HCT116 (cell line): ENCODE results near the gene CBFA2T2. TPM values are rescaled to one million over a fixed set of nuclear protein-coding genes. Genes with fewer than 3 reads are reported as not detected.

Source experiments
- ATAC-seq: fragments of 200-7000 bp; cut with Tn5 transposase; 2 replicates; pipeline ENCODE4 v1.9.1; 2020; ENCODE audit warnings: mild to moderate bottlenecking, moderate library complexity
- BruUV-seq: library from RNA; stranded (reverse); fragments of 400-500 nt; replicated peaks from 2 replicates; lab custom pipeline; 2021; lab: Mats Ljungman, UMichigan
- CTCF ChIA-PET: fragments of 300-600 bp; sonication (Branson Sonifier 250); formaldehyde crosslinking; loops from one replicate; lab custom pipeline; 2021; ENCODE audit warnings: antibody characterized with exemption; lab: Charles Lee
- POLR2A ChIA-PET: fragments of 300-600, 350-600 bp; sonication (Branson Sonifier 250); formaldehyde crosslinking; loops from one replicate; lab custom pipeline; 2021; ENCODE audit warnings: antibody characterized with exemption; lab: Charles Lee
- RAD21 ChIA-PET, 2 experiments: fragments of 300-600 bp; sonication (Branson Sonifier 250); formaldehyde crosslinking; loops; one replicate each; lab custom pipeline; 2023; ENCODE audit warnings: low total read pairs in 2 of 2; ENCODE audit not compliant: uncharacterized antibody in 2 of 2, unreplicated experiment in 2 of 2, low non-redundant PET in 1 of 2; lab: Charles Lee
- DNase-seq: peaks from one replicate; pipeline ENCODE4 v3.0.0-alpha.2; 2010; ENCODE audit warnings: low read depth, low spot score
- H2AFZ ChIP-seq: fragments of 200-600 bp; shearing (Covaris generic), sonication (generic); 2 replicates; pipeline ENCODE4 v1.6.1; 2017; ENCODE audit warnings: low read depth, mixed run types, mixed read lengths, antibody characterized with exemption, low read length; ENCODE audit not compliant: poor library complexity, severe bottlenecking
- H3K27ac ChIP-seq: 2 replicates; pipeline ENCODE4 v1.5.1; 2012; ENCODE audit warnings: low read depth, low read length
- H3K27me3 ChIP-seq: fragments of 200-600 bp; sonication (generic); 2 replicates; pipeline ENCODE4 v1.6.1; 2016; ENCODE audit warnings: mixed run types, low read length, mixed read lengths; ENCODE audit not compliant: insufficient read depth
- H3K36me3 ChIP-seq, 2 experiments: fragments of 200-500 bp in 1 of 2; fragments of 200-600 bp in 1 of 2; sonication (Bioruptor generic) in 1 of 2; sonication (generic) in 1 of 2; 2 replicates each; pipeline versions ENCODE4 v1.5.1 to v1.6.1; 2014 to 2016; ENCODE audit warnings: low read length in 2 of 2, inconsistent platforms in 1 of 2, mixed read lengths in 1 of 2, mixed run types in 1 of 2; ENCODE audit not compliant: insufficient read depth in 2 of 2, control insufficient read depth in 1 of 2
- H3K4me1 ChIP-seq, 2 experiments: fragments of 200-600 bp in 1 of 2; sonication (generic) in 1 of 2; 2 replicates each; pipeline versions ENCODE4 v1.5.1 to v1.6.1; 2012 to 2017; ENCODE audit warnings: low read length in 2 of 2, inconsistent platforms in 1 of 2, mild to moderate bottlenecking in 1 of 2, mixed read lengths in 1 of 2, mixed run types in 1 of 2, moderate library complexity in 1 of 2; ENCODE audit not compliant: insufficient read depth in 2 of 2, control insufficient read depth in 1 of 2
- H3K4me2 ChIP-seq: fragments of 200-600 bp; sonication (generic); 2 replicates; pipeline ENCODE4 v1.6.1; 2017; ENCODE audit warnings: mixed run types, low read length, mixed read lengths
- H3K4me3 ChIP-seq, 2 experiments: fragments of 200-600 bp in 1 of 2; sonication (generic) in 1 of 2; replicated peaks in 1 of 2; 2 replicates each; pipeline ENCODE4 v1.5.1; 2011 to 2016; ENCODE audit warnings: low read length in 2 of 2, control low read depth in 1 of 2, low read depth in 1 of 2, mild to moderate bottlenecking in 1 of 2, mixed read lengths in 1 of 2, mixed run types in 1 of 2
- H3K79me2 ChIP-seq: fragments of 200-600 bp; sonication (generic); 2 replicates; pipeline ENCODE4 v1.6.1; 2017; ENCODE audit warnings: mild to moderate bottlenecking, mixed run types, low read length, moderate library complexity, mixed read lengths; ENCODE audit not compliant: insufficient read depth
- H3K9ac ChIP-seq: fragments of 200-600 bp; sonication (generic); 2 replicates; pipeline ENCODE4 v1.6.1; 2016; ENCODE audit warnings: low read length, mixed read lengths
- H3K9me2 ChIP-seq: fragments of 200-600 bp; sonication (generic), shearing (Covaris generic); 2 replicates; pipeline ENCODE4 v1.6.1; 2017; ENCODE audit warnings: mixed run types, mild to moderate bottlenecking, moderate library complexity; ENCODE audit not compliant: insufficient read depth
- H3K9me3 ChIP-seq, 2 experiments: fragments of 200-500 bp in 1 of 2; fragments of 200-600 bp in 1 of 2; sonication (Bioruptor generic) in 1 of 2; sonication (generic) in 1 of 2; 2 replicates each; pipeline ENCODE4 v1.6.1; 2014 to 2017; ENCODE audit warnings: low read length in 2 of 2, mixed read lengths in 2 of 2, inconsistent platforms in 1 of 2, low read depth in 1 of 2, mild to moderate bottlenecking in 1 of 2, mixed run types in 1 of 2, moderate library complexity in 1 of 2; ENCODE audit not compliant: control insufficient read depth in 1 of 2, insufficient read depth in 1 of 2
- H4K20me1 ChIP-seq: fragments of 200-600 bp; sonication (generic), shearing (Covaris generic); 2 replicates; pipeline ENCODE4 v1.6.1; 2017; ENCODE audit warnings: mixed run types, mild to moderate bottlenecking, moderate library complexity; ENCODE audit not compliant: insufficient read depth
- CBX3 ChIP-seq: IDR thresholded peaks from 2 replicates; pipeline ENCODE4 v1.6.1; 2012; ENCODE audit warnings: low read depth
- CEBPB ChIP-seq: IDR thresholded peaks from 2 replicates; pipeline ENCODE4 v1.6.1; 2012; ENCODE audit warnings: low read depth
- EGR1 ChIP-seq: IDR thresholded peaks from 2 replicates; pipeline ENCODE4 v1.6.1; 2012; ENCODE audit warnings: low read depth
- ELF1 ChIP-seq: IDR thresholded peaks from 2 replicates; pipeline ENCODE4 v1.6.1; 2012; ENCODE audit warnings: low read depth, borderline replicate concordance
- EZH2 ChIP-seq: fragments of 200-600 bp; sonication (generic); IDR thresholded peaks from 2 replicates; pipeline ENCODE4 v1.6.1; 2017; ENCODE audit warnings: antibody characterized with exemption, mixed run types
- EZH2phosphoT487 ChIP-seq: fragments of 200-600 bp; IDR thresholded peaks from 2 replicates; pipeline ENCODE4 v1.6.1; 2018; ENCODE audit warnings: antibody characterized with exemption, borderline replicate concordance
- JUND ChIP-seq: IDR thresholded peaks from 2 replicates; pipeline ENCODE4 v1.6.1; 2012
- SIN3A ChIP-seq: IDR thresholded peaks from 2 replicates; pipeline ENCODE4 v1.6.1; 2012; ENCODE audit warnings: low read depth
- SP1 ChIP-seq: IDR thresholded peaks from 2 replicates; pipeline ENCODE4 v1.6.1; 2012; ENCODE audit warnings: low read depth
- SRF ChIP-seq: IDR thresholded peaks from 2 replicates; pipeline ENCODE4 v1.6.1; 2012; ENCODE audit warnings: low read depth
- TCF7L2 ChIP-seq: IDR thresholded peaks from 2 replicates; pipeline ENCODE4 v1.7.0; 2011; ENCODE audit warnings: borderline replicate concordance, inconsistent platforms; ENCODE audit not compliant: insufficient read depth, insufficient read length; ENCODE audit errors: extremely low read depth
- ZNF274 ChIP-seq: fragments of 200-500 bp; sonication (Bioruptor generic); IDR thresholded peaks from 2 replicates; pipeline ENCODE4 v1.6.1; 2014; ENCODE audit warnings: mild to moderate bottlenecking, low read depth, low read length, inconsistent platforms
- intact Hi-C: fragments of 100-400 bp; cut with micrococcal nuclease; formaldehyde crosslinking; loops from 2 replicates; pipeline ENCODE4 v1.10.0; 2022
- total RNA-seq: library from RNA; stranded (reverse); gene quantifications from one replicate; pipeline ENCODE4 v1.2.1, GENCODE V29; 2021; ENCODE audit not compliant: unreplicated experiment
- TF ChIP-seq, protein P1 (sequence below): IDR thresholded peaks from 2 replicates; pipeline ENCODE4 v1.6.1; 2012
- TF ChIP-seq, protein P2 (sequence below): IDR thresholded peaks from 2 replicates; pipeline ENCODE4 v1.6.1; 2012; ENCODE audit warnings: low read depth
- TF ChIP-seq, protein P3 (sequence below): IDR thresholded peaks from 2 replicates; pipeline ENCODE4 v1.6.1; 2012
- TF ChIP-seq, protein P4 (sequence below): IDR thresholded peaks from 2 replicates; pipeline ENCODE4 v1.6.1; 2011; ENCODE audit warnings: mild to moderate bottlenecking, low read length, moderate library complexity; ENCODE audit not compliant: insufficient replicate concordance; ENCODE audit errors: extremely low read depth

CBFA2T2 gene
- total RNA-seq, 1 experiment from 2014 or later: 8.0 TPM

DNA sequence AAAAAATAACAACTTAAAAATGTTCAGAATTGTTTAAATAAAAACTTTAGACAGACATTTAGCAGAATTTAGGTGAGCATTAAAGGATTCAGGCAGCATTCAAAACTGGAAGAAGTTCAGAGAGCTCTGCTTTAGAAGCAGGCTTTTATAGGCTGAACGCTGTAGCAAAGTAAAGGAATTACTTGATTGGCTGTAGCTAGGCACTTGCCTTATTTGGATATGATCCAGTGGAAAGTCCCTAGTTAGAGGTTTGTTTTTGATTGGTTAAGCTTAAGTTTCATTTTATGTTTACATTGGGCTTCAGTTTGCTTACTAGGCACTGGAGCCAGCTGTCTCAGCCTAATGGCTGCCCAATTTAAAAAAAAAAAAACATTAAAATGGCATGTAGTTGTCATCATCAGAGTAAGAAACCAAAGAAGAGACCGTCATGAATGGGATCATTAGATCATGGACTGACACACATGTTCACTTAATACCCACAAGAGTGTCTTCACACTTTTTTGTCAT is 65.1 kb downstream of the CBFA2T2 start:
- ChIA-PET CTCF (no interaction called here), RAD21 (no interaction called here), POLR2A (no interaction called here)
- H3K9me2 ChIP-seq: no peaks in the 10 kb centered on the region
- no peak overlapping the region for H3K27ac ChIP-seq
- peak overlapping the region; percentile 18 for H3K4me2 ChIP-seq
- DNase-seq: peak; percentile 24
- H3K79me2 ChIP-seq: no peaks in the 10 kb centered on the region
- H3K9ac ChIP-seq: no peak overlapping the region
- intact Hi-C loops: no loop called here
- no peak overlapping the region for H3K4me3 ChIP-seq
- no peak overlapping the region for H2AFZ ChIP-seq
- no TSS peak for BruUV-seq
- no peaks in the 10 kb centered on the region for H3K9me3 ChIP-seq
- H3K36me3 ChIP-seq: no peaks in the 10 kb centered on the region
- H3K27me3 ChIP-seq: no peaks in the 10 kb centered on the region
- H3K4me1 ChIP-seq: peaks cover 12 to 27% of the 10 kb centered on the region in 2 experiments
- TF ChIP-seq ELF1 (no peak), SRF (peak; percentile 76)
- H4K20me1 ChIP-seq: no peaks in the 10 kb centered on the region
- peak; percentile 44 for ATAC-seq

DNA sequence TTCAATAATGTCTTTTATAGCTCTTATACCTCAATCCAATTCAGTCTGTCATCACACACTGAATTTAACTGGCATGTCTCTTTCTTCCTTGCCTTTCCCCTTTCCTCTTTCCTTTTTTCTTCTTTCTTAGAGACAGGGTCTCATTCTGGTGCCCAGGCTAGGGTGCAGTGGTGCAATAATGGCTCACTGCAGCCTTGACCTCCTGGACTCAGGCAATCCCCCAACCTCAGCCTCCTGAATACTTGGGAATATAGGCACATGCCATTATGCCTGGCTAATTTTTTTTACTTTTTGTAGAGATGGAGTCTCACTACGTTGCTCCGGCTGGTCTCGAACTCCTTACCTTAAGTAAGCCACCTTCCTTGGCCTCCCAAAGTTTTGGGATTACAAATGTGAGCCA is 65.9 kb downstream of the CBFA2T2 start:
- no peak overlapping the region for H3K4me3 ChIP-seq
- peaks cover 12 to 26% of the 10 kb centered on the region in 2 experiments for H3K4me1 ChIP-seq
- H2AFZ ChIP-seq: no peak overlapping the region
- ATAC-seq (no peak), DNase-seq (no peak)
- POLR2A ChIA-PET: no interaction called here
- H3K79me2 ChIP-seq: no peaks in the 10 kb centered on the region
- H4K20me1 ChIP-seq: no peaks in the 10 kb centered on the region
- intact Hi-C loops: no loop called here
- no peak overlapping the region for H3K4me2 ChIP-seq
- CTCF ChIA-PET: no interaction called here
- H3K27me3 ChIP-seq: no peaks in the 10 kb centered on the region
- no peaks in the 10 kb centered on the region for H3K36me3 ChIP-seq
- BruUV-seq: no TSS peak
- H3K9ac ChIP-seq: no peak overlapping the region
- no peaks in the 10 kb centered on the region for H3K9me3 ChIP-seq
- no peak overlapping the region for H3K27ac ChIP-seq
- no peaks in the 10 kb centered on the region for H3K9me2 ChIP-seq
- RAD21 ChIA-PET: no interaction called here
- TF ChIP-seq SIN3A: no peak
- TF ChIP-seq EGR1: no peak
- TF ChIP-seq, protein P1, sequence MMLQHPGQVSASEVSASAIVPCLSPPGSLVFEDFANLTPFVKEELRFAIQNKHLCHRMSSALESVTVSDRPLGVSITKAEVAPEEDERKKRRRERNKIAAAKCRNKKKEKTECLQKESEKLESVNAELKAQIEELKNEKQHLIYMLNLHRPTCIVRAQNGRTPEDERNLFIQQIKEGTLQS: no peak
- TF ChIP-seq EZH2: no peak
- TF ChIP-seq, protein P2, sequence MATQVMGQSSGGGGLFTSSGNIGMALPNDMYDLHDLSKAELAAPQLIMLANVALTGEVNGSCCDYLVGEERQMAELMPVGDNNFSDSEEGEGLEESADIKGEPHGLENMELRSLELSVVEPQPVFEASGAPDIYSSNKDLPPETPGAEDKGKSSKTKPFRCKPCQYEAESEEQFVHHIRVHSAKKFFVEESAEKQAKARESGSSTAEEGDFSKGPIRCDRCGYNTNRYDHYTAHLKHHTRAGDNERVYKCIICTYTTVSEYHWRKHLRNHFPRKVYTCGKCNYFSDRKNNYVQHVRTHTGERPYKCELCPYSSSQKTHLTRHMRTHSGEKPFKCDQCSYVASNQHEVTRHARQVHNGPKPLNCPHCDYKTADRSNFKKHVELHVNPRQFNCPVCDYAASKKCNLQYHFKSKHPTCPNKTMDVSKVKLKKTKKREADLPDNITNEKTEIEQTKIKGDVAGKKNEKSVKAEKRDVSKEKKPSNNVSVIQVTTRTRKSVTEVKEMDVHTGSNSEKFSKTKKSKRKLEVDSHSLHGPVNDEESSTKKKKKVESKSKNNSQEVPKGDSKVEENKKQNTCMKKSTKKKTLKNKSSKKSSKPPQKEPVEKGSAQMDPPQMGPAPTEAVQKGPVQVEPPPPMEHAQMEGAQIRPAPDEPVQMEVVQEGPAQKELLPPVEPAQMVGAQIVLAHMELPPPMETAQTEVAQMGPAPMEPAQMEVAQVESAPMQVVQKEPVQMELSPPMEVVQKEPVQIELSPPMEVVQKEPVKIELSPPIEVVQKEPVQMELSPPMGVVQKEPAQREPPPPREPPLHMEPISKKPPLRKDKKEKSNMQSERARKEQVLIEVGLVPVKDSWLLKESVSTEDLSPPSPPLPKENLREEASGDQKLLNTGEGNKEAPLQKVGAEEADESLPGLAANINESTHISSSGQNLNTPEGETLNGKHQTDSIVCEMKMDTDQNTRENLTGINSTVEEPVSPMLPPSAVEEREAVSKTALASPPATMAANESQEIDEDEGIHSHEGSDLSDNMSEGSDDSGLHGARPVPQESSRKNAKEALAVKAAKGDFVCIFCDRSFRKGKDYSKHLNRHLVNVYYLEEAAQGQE: no peak
- TF ChIP-seq, protein P3, sequence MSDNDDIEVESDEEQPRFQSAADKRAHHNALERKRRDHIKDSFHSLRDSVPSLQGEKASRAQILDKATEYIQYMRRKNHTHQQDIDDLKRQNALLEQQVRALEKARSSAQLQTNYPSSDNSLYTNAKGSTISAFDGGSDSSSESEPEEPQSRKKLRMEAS: no peak
- no peak for TF ChIP-seq CEBPB
- TF ChIP-seq ZNF274: no peak
- no peak for TF ChIP-seq CBX3
- TF ChIP-seq, protein P4, sequence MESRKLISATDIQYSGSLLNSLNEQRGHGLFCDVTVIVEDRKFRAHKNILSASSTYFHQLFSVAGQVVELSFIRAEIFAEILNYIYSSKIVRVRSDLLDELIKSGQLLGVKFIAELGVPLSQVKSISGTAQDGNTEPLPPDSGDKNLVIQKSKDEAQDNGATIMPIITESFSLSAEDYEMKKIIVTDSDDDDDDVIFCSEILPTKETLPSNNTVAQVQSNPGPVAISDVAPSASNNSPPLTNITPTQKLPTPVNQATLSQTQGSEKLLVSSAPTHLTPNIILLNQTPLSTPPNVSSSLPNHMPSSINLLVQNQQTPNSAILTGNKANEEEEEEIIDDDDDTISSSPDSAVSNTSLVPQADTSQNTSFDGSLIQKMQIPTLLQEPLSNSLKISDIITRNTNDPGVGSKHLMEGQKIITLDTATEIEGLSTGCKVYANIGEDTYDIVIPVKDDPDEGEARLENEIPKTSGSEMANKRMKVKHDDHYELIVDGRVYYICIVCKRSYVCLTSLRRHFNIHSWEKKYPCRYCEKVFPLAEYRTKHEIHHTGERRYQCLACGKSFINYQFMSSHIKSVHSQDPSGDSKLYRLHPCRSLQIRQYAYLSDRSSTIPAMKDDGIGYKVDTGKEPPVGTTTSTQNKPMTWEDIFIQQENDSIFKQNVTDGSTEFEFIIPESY: no peak
- no peak for TF ChIP-seq JUND
- no peak for TF ChIP-seq SRF
- no peak for TF ChIP-seq TCF7L2
- TF ChIP-seq EZH2phosphoT487: no peak
- TF ChIP-seq SP1: no peak
